Endothelial cell (in vitro differentiated cells): Measurements from ENCODE around the gene ORM2. TPM values are rescaled to one million over a fixed set of nuclear protein-coding genes. Genes with fewer than 3 reads are reported as not detected.

ENCODE experiments used
- DNase-seq: peaks from one replicate; pipeline ENCODE4 v3.0.0; 2021; ENCODE audit warnings: low spot score
- H3K27ac Mint-ChIP-seq: one replicate; pipeline ENCODE4 v1.8.0; 2021; ENCODE audit warnings: mixed read lengths, inconsistent platforms; ENCODE audit not compliant: unreplicated experiment
- H3K27me3 Mint-ChIP-seq: one replicate; pipeline ENCODE4 v1.8.0; 2021; ENCODE audit warnings: mild to moderate bottlenecking, moderate library complexity, mixed read lengths, inconsistent platforms; ENCODE audit not compliant: unreplicated experiment
- H3K36me3 Mint-ChIP-seq: one replicate; pipeline ENCODE4 v1.8.0; 2021; ENCODE audit warnings: mild to moderate bottlenecking, low read depth, mixed read lengths, inconsistent platforms; ENCODE audit not compliant: unreplicated experiment
- H3K4me1 Mint-ChIP-seq: one replicate; pipeline ENCODE4 v1.8.0; 2021; ENCODE audit warnings: mild to moderate bottlenecking, mixed read lengths, inconsistent platforms; ENCODE audit not compliant: unreplicated experiment
- H3K4me3 Mint-ChIP-seq: one replicate; pipeline ENCODE4 v1.8.0; 2021; ENCODE audit warnings: mild to moderate bottlenecking, mixed read lengths, inconsistent platforms; ENCODE audit not compliant: unreplicated experiment
- H3K9me3 Mint-ChIP-seq: one replicate; pipeline ENCODE4 v1.8.0; 2021; ENCODE audit warnings: mixed read lengths, inconsistent platforms; ENCODE audit not compliant: unreplicated experiment
- CTCF ChIP-seq: fragments of 200-600 bp; sonication (generic); IDR thresholded peaks from one replicate; pipeline ENCODE4 v1.5.0; 2021; ENCODE audit warnings: antibody characterized with exemption; ENCODE audit not compliant: unreplicated experiment
- total RNA-seq: library from RNA; stranded (reverse); fragmentation: NEBNext Ultra II Directional; extraction: Animal tissue kit (Norgen Biotek cat#: 25700); gene quantifications from one replicate; pipeline ENCODE4 v1.2.1, GENCODE V29; 2021; ENCODE audit not compliant: unreplicated experiment

ORM2 gene
- total RNA-seq, 1 donor from 2014 or later: not detected

- no peak for DNase-seq
- Mint-ChIP-seq H3K27ac (no peak overlapping the region), H3K27me3 (peaks cover 6% of the 10 kb centered on the region), H3K4me1 (peaks cover 42% of the 10 kb centered on the region), H3K36me3 (peaks cover 27% of the 10 kb centered on the region), H3K9me3 (no peaks in the 10 kb centered on the region), H3K4me3 (no peak overlapping the region)
- TF ChIP-seq CTCF: no peak
Measured at GRCh38 chr9:114367772-114368569, 38.3 kb downstream of the ORM2 start.

- H3K9me3 Mint-ChIP-seq: no peaks in the 10 kb centered on the region
- peak overlapping the region; percentile 28 for H3K27ac Mint-ChIP-seq
- peaks cover 18% of the 10 kb centered on the region for H3K36me3 Mint-ChIP-seq
- no peak for TF ChIP-seq CTCF
- peak overlapping the region; percentile 35 for H3K4me3 Mint-ChIP-seq
- H3K4me1 Mint-ChIP-seq: peaks cover 53% of the 10 kb centered on the region
- DNase-seq: no peak
- peaks cover 5% of the 10 kb centered on the region for H3K27me3 Mint-ChIP-seq
Measured at GRCh38 chr9:114369216-114370130, 39.8 kb downstream of the ORM2 start.

GRCh38 chr9:114370251-114370967 is 40.7 kb downstream of the ORM2 start:
- Mint-ChIP-seq H3K4me3 (no peak overlapping the region), H3K27ac (peak overlapping the region; percentile 57)

GRCh38 chr9:114370968-114371320 is 41.3 kb downstream of the ORM2 start:
- Mint-ChIP-seq H3K27ac (peak overlapping the region; percentile 48), H3K4me3 (no peak overlapping the region), H3K4me1 (peaks cover 65% of the 10 kb centered on the region), H3K9me3 (no peaks in the 10 kb centered on the region), H3K27me3 (peaks cover 7% of the 10 kb centered on the region), H3K36me3 (peaks cover 25% of the 10 kb centered on the region)
- TF ChIP-seq CTCF: no peak
- no peak for DNase-seq

More at GRCh38 chr9:114370251-114370967, 40.7 kb downstream of the ORM2 start:
- Mint-ChIP-seq H3K27me3 (peaks cover 7% of the 10 kb centered on the region), H3K36me3 (peaks cover 22% of the 10 kb centered on the region), H3K9me3 (no peaks in the 10 kb centered on the region), H3K4me1 (peaks cover 62% of the 10 kb centered on the region)
- TF ChIP-seq CTCF: no peak
- DNase-seq: no peak
